NB4 (cell line): ENCODE measurements around the gene APH1B.

ENCODE experiments used
- CTCF ChIP-seq: IDR thresholded peaks from one replicate; pipeline ENCODE4 v1.5.1; 2012; ENCODE audit warnings: low read depth, low read length
- POLR2A ChIP-seq: IDR thresholded peaks from 2 replicates; pipeline ENCODE4 v1.6.1; 2011; ENCODE audit warnings: mild to moderate bottlenecking; ENCODE audit not compliant: insufficient read length; ENCODE audit errors: extremely low read depth

GRCh38 chr15:63337046-63337445, 59.6 kb downstream of the APH1B start:
- no peak for TF ChIP-seq CTCF
- TF ChIP-seq POLR2A: no peak
